Breast epithelium (tissue), 3 donors: ENCODE results near the gene PAQR6.

Experiments
- POLR2AphosphoS5 ChIP-seq, 3 donors: sonication (generic); formaldehyde crosslinking; IDR thresholded peaks; one replicate each; pipeline ENCODE4 v1.6.1; 2017; ENCODE audit warnings: antibody characterized with exemption in 3 of 3
- TF ChIP-seq, protein P1 (sequence below), 3 donors: fragments of 450-650 bp; IDR thresholded peaks; one replicate each; pipeline ENCODE4 v1.5.1; 2016 to 2017; ENCODE audit warnings: antibody characterized with exemption in 3 of 3, mild to moderate bottlenecking in 3 of 3, moderate library complexity in 3 of 3

- TF ChIP-seq, protein P1, sequence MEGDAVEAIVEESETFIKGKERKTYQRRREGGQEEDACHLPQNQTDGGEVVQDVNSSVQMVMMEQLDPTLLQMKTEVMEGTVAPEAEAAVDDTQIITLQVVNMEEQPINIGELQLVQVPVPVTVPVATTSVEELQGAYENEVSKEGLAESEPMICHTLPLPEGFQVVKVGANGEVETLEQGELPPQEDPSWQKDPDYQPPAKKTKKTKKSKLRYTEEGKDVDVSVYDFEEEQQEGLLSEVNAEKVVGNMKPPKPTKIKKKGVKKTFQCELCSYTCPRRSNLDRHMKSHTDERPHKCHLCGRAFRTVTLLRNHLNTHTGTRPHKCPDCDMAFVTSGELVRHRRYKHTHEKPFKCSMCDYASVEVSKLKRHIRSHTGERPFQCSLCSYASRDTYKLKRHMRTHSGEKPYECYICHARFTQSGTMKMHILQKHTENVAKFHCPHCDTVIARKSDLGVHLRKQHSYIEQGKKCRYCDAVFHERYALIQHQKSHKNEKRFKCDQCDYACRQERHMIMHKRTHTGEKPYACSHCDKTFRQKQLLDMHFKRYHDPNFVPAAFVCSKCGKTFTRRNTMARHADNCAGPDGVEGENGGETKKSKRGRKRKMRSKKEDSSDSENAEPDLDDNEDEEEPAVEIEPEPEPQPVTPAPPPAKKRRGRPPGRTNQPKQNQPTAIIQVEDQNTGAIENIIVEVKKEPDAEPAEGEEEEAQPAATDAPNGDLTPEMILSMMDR (IDR thresholded peaks at IDR 0.05), result peak; percentile 45 to 57 (median 48)
- peak; percentile 79 to 94 (median 82) for TF ChIP-seq POLR2AphosphoS5 (IDR thresholded peaks at IDR 0.05)
Measured at GRCh38 chr1:156193488-156194299, 54.2 kb downstream of the PAQR6 start, which contains the start of gene SLC25A44.
